ENCODE results near the gene VWA1.
"Not testable (repeated sequence)": the region's sequence is repeated elsewhere in the genome, so short reads cannot be mapped to it uniquely, and the experiment has no call there.

DNA sequence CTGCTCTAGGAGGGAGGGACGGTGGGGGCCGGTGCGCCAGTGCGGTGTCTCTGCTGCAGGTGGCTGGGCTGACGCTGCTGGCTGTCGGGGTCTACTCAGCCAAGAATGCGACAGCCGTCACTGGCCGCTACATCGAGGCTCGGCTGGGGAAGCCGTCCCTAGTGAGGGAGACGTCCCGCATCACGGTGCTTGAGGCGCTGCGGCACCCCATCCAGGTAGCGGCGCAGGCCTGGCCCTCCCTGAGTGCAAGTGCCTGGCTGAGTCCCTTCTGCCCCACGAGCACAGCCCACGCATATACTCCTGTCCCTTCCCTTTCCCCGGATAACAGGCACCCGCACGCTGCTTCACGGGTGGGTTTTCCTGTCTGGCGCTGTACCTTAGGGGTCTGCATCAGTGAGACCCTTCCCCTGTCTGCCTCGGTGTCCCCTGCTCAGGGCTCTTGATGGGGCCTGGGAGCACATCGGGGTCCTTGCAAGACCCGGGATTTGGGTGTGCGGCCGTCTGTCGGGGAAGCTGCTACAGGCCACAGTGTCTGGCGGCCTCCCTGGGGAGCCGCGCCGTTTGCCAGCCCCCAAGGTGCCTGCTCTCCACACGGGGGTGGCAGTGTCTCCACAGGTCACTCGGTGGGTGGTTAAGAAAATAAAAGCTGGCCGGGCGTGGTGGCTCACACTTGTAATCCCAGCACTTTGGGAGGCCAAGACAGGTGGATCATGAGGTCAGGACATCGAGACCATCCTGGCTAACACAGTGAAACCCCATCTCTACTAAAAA is 19.0 kb downstream of the VWA1 start:
- TF ChIP-seq ZNF350 (tag by site-specific recombination; IDR thresholded peaks at IDR 0.05) = not testable (repeated sequence)
- TF ChIP-seq, protein P1, sequence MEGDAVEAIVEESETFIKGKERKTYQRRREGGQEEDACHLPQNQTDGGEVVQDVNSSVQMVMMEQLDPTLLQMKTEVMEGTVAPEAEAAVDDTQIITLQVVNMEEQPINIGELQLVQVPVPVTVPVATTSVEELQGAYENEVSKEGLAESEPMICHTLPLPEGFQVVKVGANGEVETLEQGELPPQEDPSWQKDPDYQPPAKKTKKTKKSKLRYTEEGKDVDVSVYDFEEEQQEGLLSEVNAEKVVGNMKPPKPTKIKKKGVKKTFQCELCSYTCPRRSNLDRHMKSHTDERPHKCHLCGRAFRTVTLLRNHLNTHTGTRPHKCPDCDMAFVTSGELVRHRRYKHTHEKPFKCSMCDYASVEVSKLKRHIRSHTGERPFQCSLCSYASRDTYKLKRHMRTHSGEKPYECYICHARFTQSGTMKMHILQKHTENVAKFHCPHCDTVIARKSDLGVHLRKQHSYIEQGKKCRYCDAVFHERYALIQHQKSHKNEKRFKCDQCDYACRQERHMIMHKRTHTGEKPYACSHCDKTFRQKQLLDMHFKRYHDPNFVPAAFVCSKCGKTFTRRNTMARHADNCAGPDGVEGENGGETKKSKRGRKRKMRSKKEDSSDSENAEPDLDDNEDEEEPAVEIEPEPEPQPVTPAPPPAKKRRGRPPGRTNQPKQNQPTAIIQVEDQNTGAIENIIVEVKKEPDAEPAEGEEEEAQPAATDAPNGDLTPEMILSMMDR (tag by site-specific recombination; IDR thresholded peaks at IDR 0.05) = not testable (repeated sequence)
- TF ChIP-seq, protein P2, sequence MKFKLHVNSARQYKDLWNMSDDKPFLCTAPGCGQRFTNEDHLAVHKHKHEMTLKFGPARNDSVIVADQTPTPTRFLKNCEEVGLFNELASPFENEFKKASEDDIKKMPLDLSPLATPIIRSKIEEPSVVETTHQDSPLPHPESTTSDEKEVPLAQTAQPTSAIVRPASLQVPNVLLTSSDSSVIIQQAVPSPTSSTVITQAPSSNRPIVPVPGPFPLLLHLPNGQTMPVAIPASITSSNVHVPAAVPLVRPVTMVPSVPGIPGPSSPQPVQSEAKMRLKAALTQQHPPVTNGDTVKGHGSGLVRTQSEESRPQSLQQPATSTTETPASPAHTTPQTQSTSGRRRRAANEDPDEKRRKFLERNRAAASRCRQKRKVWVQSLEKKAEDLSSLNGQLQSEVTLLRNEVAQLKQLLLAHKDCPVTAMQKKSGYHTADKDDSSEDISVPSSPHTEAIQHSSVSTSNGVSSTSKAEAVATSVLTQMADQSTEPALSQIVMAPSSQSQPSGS (tag by site-specific recombination; IDR thresholded peaks at IDR 0.05; ENCODE audit: low read depth) = not testable (repeated sequence)
